GM19240 (cell line): ENCODE measurements around the gene KNTC1.
"Not testable (repeated sequence)": the region's sequence is repeated elsewhere in the genome, so short reads cannot be mapped to it uniquely, and the experiment has no call there.

Experiments
- DNase-seq: peaks from one replicate; pipeline ENCODE4 v3.0.0; 2011; ENCODE audit warnings: low spot score; ENCODE audit not compliant: insufficient read length

Gene KNTC1

DNA sequence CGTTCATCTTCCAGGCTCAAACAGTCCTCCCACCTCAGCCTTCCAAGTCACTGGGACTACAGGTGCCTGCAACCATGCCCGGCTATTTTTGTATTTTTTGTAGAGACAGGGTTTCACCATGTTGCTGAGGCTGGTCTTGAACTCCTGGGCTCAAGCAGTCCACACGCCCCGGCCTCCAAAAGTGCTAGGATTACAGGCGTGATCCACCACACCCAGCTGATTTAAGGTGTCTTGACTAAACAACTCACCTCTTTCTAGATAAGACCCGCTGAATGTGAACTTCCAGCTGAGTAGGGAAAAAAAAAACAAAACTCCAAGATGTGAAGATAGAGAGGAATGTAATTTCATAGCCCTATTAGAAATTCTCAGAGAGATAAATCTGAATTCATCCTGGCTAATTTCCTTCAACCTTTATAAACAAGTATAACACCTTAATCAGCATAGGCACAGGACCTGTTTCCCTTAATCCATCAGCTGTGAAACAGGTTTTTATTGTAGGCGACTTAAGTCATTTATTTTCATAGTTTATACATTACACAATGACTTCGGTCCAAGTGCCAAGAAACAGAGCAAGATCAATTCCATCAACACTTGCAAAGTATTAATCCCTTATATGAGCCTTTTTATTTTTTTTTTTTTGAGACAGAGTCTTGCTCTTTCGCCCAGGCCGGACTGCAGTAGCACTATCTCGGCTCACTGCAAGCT is 124.6 kb downstream of the KNTC1 start:
- no peak for DNase-seq

GRCh38 chr12:122653291-122653690 is 126.2 kb downstream of the KNTC1 start:
- not testable (repeated sequence) for DNase-seq

GRCh38 chr12:122656298-122656697 is 129.2 kb downstream of the KNTC1 start:
- DNase-seq: no peak

- no peak for DNase-seq
Observed at GRCh38 chr12:122659579-122659978, 132.5 kb downstream of the KNTC1 start.

DNA sequence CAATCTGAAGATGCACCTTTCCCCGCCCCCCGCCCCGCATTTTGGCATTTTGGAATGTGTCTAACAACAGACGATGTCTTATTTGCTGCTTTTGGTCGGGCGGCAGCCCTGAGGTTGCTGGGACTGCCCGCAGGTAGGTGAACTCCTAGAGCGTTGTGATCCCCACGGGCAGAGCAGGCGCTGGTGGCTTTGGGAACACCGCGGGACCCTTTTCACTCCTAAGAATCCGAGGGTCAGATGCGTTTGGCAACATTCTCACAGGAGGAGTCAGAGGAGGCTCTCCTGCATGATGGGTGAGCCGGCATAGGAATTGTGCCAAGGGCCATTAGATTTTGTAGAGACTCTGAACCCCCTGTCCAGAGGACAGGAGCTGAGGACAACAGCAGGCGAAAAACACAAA is 134.2 kb downstream of the KNTC1 start:
- DNase-seq: no peak

GRCh38 chr12:122661938-122662337 is 134.9 kb downstream of the KNTC1 start:
- DNase-seq: no peak

DNA sequence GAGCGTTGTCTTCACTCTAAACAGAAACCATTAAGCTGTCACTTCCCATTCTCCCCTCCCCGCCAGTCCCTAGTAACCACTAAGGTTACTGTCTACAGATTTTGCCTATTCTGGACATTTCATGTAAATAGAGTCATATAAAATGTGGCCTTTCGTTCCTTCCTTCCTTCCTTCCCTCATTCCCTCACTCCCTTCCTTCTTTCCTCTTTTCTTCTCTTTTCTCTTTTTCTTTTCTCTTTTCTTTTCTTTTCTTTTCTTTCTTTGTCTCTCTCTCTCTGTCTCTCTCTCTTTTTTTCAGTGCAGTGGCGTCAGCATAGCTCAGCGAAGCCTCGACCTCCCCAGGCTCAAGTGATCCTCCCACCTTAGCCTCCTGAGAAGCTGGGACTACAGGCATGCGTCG is 138.3 kb downstream of the KNTC1 start:
- DNase-seq: no peak

- DNase-seq: no peak
Observed at GRCh38 chr12:122665759-122666158, 138.7 kb downstream of the KNTC1 start.

- DNase-seq: no peak
Observed at GRCh38 chr12:122668268-122668667, 141.2 kb downstream of the KNTC1 start.

- DNase-seq: no peak
Observed at GRCh38 chr12:122669397-122670070, 142.5 kb downstream of the KNTC1 start.

DNA sequence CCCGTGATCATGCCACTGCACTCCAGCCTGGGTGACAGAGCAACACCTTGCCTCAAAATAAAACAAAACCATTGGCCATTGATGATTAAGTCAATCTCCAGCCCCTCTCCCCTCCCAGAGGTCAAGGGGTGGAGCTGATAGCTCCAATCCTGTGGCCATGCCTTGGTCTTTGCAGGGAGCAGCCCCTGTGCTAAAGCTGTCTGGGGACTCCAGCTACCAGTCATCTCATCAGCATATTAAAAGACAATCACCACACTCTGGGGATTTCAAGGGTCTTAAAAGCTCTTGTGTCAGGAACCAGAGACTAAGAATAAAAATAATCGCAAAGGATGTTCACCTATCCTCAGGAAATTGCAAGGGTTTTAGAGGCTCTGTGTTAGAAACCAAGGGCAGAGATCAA is 145.5 kb downstream of the KNTC1 start:
- no peak for DNase-seq
